Measurements from ENCODE around the gene PEF1.

The PEF1 gene

GRCh38 chr1:31627301-31627929, 17.3 kb downstream of the PEF1 start:
- no peak overlapping the region for H2AFZ ChIP-seq (ENCODE audit: low read depth, low read length)
- H4K20me1 ChIP-seq (ENCODE audit: insufficient read depth, low read length): no peaks in the 10 kb centered on the region
- H3K9me3 ChIP-seq (ENCODE audit: insufficient read depth, low read length): no peaks in the 10 kb centered on the region
- H3K27ac ChIP-seq (ENCODE audit: low read length): no peak overlapping the region
- H3K27me3 ChIP-seq (ENCODE audit: low read depth, low read length): no peaks in the 10 kb centered on the region
- H3K4me2 ChIP-seq (ENCODE audit: low read length): no peak overlapping the region
- H3K36me3 ChIP-seq (replicated peaks; ENCODE audit: low read depth, low read length): no peaks in the 10 kb centered on the region
- TF ChIP-seq CTCF (IDR thresholded peaks at IDR 0.05; ENCODE audit: low read depth, low read length) (no peak), EZH2phosphoT487 (IDR thresholded peaks at IDR 0.05; ENCODE audit: low read depth) (no peak)
- no peaks in the 10 kb centered on the region for H3K79me2 ChIP-seq (ENCODE audit: low read length)
- no peak overlapping the region for H3K4me3 ChIP-seq (ENCODE audit: low read length)
- H3K9ac ChIP-seq (ENCODE audit: low read length): no peak overlapping the region
- peaks cover 11% of the 10 kb centered on the region for H3K4me1 ChIP-seq (ENCODE audit: low read length)

GRCh38 chr1:31626223-31627207, 18.2 kb downstream of the PEF1 start:
- H3K27me3 ChIP-seq (ENCODE audit: low read depth, low read length): no peaks in the 10 kb centered on the region
- no peak overlapping the region for H3K4me3 ChIP-seq (ENCODE audit: low read length)
- no peaks in the 10 kb centered on the region for H4K20me1 ChIP-seq (ENCODE audit: insufficient read depth, low read length)
- peaks cover 11% of the 10 kb centered on the region for H3K4me1 ChIP-seq (ENCODE audit: low read length)
- H2AFZ ChIP-seq (ENCODE audit: low read depth, low read length): no peak overlapping the region
- no peak overlapping the region for H3K27ac ChIP-seq (ENCODE audit: low read length)
- TF ChIP-seq EZH2phosphoT487 (IDR thresholded peaks at IDR 0.05; ENCODE audit: low read depth) (no peak), CTCF (IDR thresholded peaks at IDR 0.05; ENCODE audit: low read depth, low read length) (no peak)
- H3K79me2 ChIP-seq (ENCODE audit: low read length): no peaks in the 10 kb centered on the region
- no peaks in the 10 kb centered on the region for H3K9me3 ChIP-seq (ENCODE audit: insufficient read depth, low read length)
- no peaks in the 10 kb centered on the region for H3K36me3 ChIP-seq (replicated peaks; ENCODE audit: low read depth, low read length)
- H3K4me2 ChIP-seq (ENCODE audit: low read length): no peak overlapping the region
- no peak overlapping the region for H3K9ac ChIP-seq (ENCODE audit: low read length)

GRCh38 chr1:31625561-31626222, 19.0 kb downstream of the PEF1 start:
- H3K9ac ChIP-seq (ENCODE audit: low read length): no peak overlapping the region
- no peaks in the 10 kb centered on the region for H3K9me3 ChIP-seq (ENCODE audit: insufficient read depth, low read length)
- H2AFZ ChIP-seq (ENCODE audit: low read depth, low read length): no peak overlapping the region
- no peaks in the 10 kb centered on the region for H3K27me3 ChIP-seq (ENCODE audit: low read depth, low read length)
- H3K4me2 ChIP-seq (ENCODE audit: low read length): no peak overlapping the region
- H4K20me1 ChIP-seq (ENCODE audit: insufficient read depth, low read length): no peaks in the 10 kb centered on the region
- H3K4me3 ChIP-seq (ENCODE audit: low read length): no peak overlapping the region
- H3K4me1 ChIP-seq (ENCODE audit: low read length): peaks cover 11% of the 10 kb centered on the region
- no peaks in the 10 kb centered on the region for H3K36me3 ChIP-seq (replicated peaks; ENCODE audit: low read depth, low read length)
- no peak for TF ChIP-seq CTCF (IDR thresholded peaks at IDR 0.05; ENCODE audit: low read depth, low read length)
- no peak for TF ChIP-seq EZH2phosphoT487 (IDR thresholded peaks at IDR 0.05; ENCODE audit: low read depth)
- H3K27ac ChIP-seq (ENCODE audit: low read length): no peak overlapping the region
- H3K79me2 ChIP-seq (ENCODE audit: low read length): no peaks in the 10 kb centered on the region
